Erythroblast (primary cell): ENCODE data around the gene PRSS56.

Source experiments
- DNase-seq, 2 experiments: peaks; one replicate each; lab custom pipeline; 2025; lab: John Stamatoyannopoulos, UW
- GATA1 ChIP-seq: IDR thresholded peaks from 2 replicates; pipeline ENCODE4 v1.6.1; 2011; ENCODE audit warnings: low read depth, mild to moderate bottlenecking, control low read depth, low read length, moderate library complexity
- POLR2A ChIP-seq: IDR thresholded peaks from 2 replicates; pipeline ENCODE4 v1.6.1; 2011; ENCODE audit warnings: mild to moderate bottlenecking, low read length

PRSS56 gene

GRCh38 chr2:232483311-232483922 is 36.8 kb upstream of the PRSS56 start:
- no peak for DNase-seq
- TF ChIP-seq POLR2A (no peak), GATA1 (no peak)

GRCh38 chr2:232483923-232484627 is 36.1 kb upstream of the PRSS56 start:
- TF ChIP-seq POLR2A (no peak), GATA1 (no peak)
- DNase-seq = no peak

GRCh38 chr2:232484628-232485347 is 35.4 kb upstream of the PRSS56 start:
- TF ChIP-seq GATA1 (no peak), POLR2A (no peak)
- no peak for DNase-seq

GRCh38 chr2:232485348-232485756 is 34.8 kb upstream of the PRSS56 start:
- DNase-seq = no peak
- no peak for TF ChIP-seq POLR2A
- no peak for TF ChIP-seq GATA1

DNA sequence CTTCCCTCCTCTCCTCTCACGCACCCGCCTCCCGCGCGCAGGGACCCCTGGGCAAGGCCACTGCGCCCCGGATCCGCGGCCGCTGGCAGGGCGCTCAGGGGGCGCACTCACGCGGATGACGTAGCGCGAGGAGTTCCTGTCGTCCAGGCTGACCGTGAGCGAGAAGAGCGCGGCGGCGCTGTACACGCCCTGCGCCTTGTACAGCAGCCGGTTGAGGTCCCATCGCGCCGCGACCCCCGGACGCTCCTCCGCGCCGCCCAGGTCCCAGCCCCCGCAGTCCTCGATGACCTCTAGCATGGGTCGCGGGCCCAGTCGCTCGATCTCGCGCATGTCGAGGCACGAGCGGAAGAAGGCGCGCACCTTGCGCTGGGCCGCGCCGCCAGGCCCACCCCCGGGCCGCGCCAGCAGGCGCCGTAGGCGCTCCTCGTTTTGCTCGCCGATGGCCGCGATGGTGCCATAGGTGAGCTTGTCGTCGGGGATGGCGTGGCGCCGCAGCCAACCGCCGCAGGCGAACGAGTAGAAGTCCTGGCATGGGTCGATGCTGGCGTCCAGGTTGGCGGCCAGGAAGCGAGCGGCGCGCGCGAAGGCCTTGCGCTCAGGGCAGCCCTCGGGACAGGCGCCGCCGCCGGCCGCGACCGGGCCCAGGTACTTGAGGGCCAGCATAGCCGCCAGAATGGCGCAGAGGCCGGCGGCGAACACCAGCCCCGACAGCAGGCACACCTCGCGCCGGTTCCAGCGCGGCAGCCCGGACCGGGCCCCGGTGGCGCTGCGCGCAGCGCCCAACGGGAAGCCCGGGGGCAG is 34.2 kb upstream of the PRSS56 start:
- no peak for DNase-seq
- no peak for TF ChIP-seq POLR2A
- TF ChIP-seq GATA1 = no peak

- DNase-seq = no peak
- no peak for TF ChIP-seq GATA1
- TF ChIP-seq POLR2A = no peak
Observed at GRCh38 chr2:232486558-232487384, 33.4 kb upstream of the PRSS56 start.

DNA sequence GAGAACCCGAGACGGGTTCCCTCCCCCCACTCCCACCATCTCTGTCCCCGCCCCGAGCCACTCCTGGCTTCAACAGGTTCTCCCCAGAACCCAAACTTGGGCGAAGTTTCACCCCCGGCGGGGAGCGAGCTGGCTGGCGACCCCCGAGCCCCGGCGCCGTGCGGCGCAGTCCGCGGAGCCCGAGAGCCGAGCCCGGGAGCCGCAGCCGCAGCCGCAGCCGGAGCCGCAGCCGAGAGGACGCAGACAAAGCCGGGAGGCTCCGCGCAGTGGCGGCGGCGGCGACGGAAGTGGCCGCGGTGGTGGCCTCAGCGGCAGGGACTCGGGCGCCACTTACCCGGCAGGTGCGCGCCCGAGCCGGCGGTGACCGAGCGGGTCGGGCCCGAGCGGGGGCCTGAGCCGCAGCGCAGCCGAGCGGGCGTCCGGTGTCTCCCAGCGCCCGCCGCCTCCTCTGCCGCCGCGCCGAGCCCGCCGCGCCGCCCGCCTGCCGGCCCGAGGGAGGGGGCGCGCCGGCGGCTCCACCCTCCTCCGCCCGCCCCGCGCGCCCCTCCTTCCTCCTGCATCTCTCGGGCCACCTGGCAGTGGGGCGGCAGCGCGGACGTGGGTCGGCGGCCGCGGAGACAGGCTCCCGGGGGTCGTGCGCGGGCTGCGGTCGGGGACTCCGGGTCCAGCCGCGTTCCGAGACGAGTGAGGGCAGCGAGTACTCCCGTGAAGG is 32.6 kb upstream of the PRSS56 start, which contains the start of gene ECEL1:
Gene ECEL1 (minus strand): TSS at position 450 of the 712 bp plus-strand sequence. CDS start 1,181 bp downstream, outside the sequence.
- no peak for DNase-seq

GRCh38 chr2:232488097-232488711 is 32.0 kb upstream of the PRSS56 start:
- no peak for DNase-seq
- TF ChIP-seq POLR2A (no peak), GATA1 (no peak)

More for the DNA sequence above, 32.6 kb upstream of the PRSS56 start, which contains the start of gene ECEL1:
- TF ChIP-seq POLR2A = no peak
- no peak for TF ChIP-seq GATA1

GRCh38 chr2:232488721-232489300 is 31.4 kb upstream of the PRSS56 start:
- no peak for DNase-seq
- no peak for TF ChIP-seq GATA1

DNA sequence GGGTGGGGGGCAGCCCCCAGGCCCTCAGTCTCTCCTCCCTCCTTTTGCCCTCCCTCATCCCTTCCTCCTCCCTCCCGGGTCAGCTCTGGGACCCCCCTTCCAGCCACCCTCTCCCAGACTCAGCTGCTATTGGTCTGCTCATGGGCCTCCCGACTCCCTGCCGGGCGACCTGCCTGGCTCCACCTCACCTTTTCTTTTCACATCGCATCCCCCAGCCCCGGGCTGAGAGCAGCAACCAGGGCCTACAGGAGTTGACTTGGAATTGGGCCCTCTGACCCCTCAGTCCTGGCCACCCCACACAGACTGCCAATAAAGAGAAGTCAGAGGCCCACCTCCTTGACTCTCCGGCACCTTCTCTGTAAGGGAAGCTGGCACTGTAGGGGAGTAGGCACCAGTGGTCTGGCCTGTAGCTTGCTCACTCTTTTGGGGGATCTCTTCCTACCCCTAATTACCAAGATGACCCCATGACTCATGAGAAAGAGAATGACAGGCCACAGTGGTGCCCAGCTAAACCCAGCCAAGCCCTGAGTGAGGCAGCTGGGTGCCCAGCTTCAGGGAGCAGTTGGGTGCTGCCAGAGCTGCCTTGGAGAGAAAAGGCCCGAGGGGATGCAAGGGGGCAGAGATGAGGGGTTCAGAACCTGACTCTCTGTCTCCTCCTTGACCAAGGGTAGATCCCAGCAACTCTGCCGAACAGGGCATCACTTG is 30.5 kb upstream of the PRSS56 start:
- DNase-seq = no peak
- TF ChIP-seq POLR2A = no peak
- TF ChIP-seq GATA1 = no peak

GRCh38 chr2:232490221-232491138 is 29.7 kb upstream of the PRSS56 start:
- TF ChIP-seq GATA1 (no peak), POLR2A (no peak)
- DNase-seq = no peak
